ENCODE data around the gene PCYT1A. TPM values are rescaled to one million over a fixed set of nuclear protein-coding genes. Genes with fewer than 3 reads are reported as not detected.

The PCYT1A gene
- total RNA-seq, 1 experiment from 2014 or later = 28.5 TPM

GRCh38 chr3:196323016-196323415 lies 35.5 kb upstream of the PCYT1A start:
- no peak for ATAC-seq
- Mint-ChIP-seq H3K9me3 (no peaks in the 10 kb centered on the region), H3K36me3 (no peaks in the 10 kb centered on the region), H3K27ac (no peak overlapping the region), H3K4me1 (peaks cover 17% of the 10 kb centered on the region), H3K4me3 (no peak overlapping the region), H3K27me3 (ENCODE audit: low read depth) (no peaks in the 10 kb centered on the region)
- CTCF ChIA-PET = no interaction called here
- POLR2A ChIA-PET = interaction anchor here (0.7 kb wide), 1 partner anchor 49 kb away, joined by 4 read pairs; no protein-coding TSS in a partner anchor
- DNase-seq (ENCODE audit: low spot score) = no peak
- TF ChIP-seq USF2 (CRISPR knock-in tag; IDR thresholded peaks at IDR 0.05) (no peak), SMAD3 (CRISPR knock-in tag; IDR thresholded peaks at IDR 0.05; ENCODE audit: borderline replicate concordance) (no peak), NFYB (CRISPR knock-in tag; conservative IDR thresholded peaks at IDR 0.05; ENCODE audit: low read depth) (no peak), E2F4 (CRISPR knock-in tag; IDR thresholded peaks at IDR 0.05; ENCODE audit: borderline replicate concordance, low read depth) (no peak), ZNF396 (CRISPR knock-in tag; IDR thresholded peaks at IDR 0.05; ENCODE audit: borderline replicate concordance) (no peak), NR1H2 (CRISPR knock-in tag; IDR thresholded peaks at IDR 0.05) (no peak), PRRX2 (CRISPR knock-in tag; IDR thresholded peaks at IDR 0.05) (no peak), ESRRA (CRISPR knock-in tag; IDR thresholded peaks at IDR 0.05; ENCODE audit: borderline replicate concordance) (no peak)
- TF ChIP-seq, protein P1, sequence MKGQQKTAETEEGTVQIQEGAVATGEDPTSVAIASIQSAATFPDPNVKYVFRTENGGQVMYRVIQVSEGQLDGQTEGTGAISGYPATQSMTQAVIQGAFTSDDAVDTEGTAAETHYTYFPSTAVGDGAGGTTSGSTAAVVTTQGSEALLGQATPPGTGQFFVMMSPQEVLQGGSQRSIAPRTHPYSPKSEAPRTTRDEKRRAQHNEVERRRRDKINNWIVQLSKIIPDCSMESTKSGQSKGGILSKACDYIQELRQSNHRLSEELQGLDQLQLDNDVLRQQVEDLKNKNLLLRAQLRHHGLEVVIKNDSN (CRISPR knock-in tag; IDR thresholded peaks at IDR 0.05) = no peak
- TF ChIP-seq, protein P2, sequence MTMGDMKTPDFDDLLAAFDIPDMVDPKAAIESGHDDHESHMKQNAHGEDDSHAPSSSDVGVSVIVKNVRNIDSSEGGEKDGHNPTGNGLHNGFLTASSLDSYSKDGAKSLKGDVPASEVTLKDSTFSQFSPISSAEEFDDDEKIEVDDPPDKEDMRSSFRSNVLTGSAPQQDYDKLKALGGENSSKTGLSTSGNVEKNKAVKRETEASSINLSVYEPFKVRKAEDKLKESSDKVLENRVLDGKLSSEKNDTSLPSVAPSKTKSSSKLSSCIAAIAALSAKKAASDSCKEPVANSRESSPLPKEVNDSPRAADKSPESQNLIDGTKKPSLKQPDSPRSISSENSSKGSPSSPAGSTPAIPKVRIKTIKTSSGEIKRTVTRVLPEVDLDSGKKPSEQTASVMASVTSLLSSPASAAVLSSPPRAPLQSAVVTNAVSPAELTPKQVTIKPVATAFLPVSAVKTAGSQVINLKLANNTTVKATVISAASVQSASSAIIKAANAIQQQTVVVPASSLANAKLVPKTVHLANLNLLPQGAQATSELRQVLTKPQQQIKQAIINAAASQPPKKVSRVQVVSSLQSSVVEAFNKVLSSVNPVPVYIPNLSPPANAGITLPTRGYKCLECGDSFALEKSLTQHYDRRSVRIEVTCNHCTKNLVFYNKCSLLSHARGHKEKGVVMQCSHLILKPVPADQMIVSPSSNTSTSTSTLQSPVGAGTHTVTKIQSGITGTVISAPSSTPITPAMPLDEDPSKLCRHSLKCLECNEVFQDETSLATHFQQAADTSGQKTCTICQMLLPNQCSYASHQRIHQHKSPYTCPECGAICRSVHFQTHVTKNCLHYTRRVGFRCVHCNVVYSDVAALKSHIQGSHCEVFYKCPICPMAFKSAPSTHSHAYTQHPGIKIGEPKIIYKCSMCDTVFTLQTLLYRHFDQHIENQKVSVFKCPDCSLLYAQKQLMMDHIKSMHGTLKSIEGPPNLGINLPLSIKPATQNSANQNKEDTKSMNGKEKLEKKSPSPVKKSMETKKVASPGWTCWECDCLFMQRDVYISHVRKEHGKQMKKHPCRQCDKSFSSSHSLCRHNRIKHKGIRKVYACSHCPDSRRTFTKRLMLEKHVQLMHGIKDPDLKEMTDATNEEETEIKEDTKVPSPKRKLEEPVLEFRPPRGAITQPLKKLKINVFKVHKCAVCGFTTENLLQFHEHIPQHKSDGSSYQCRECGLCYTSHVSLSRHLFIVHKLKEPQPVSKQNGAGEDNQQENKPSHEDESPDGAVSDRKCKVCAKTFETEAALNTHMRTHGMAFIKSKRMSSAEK (CRISPR knock-in tag; IDR thresholded peaks at IDR 0.05; ENCODE audit: borderline replicate concordance) = no peak

DNA sequence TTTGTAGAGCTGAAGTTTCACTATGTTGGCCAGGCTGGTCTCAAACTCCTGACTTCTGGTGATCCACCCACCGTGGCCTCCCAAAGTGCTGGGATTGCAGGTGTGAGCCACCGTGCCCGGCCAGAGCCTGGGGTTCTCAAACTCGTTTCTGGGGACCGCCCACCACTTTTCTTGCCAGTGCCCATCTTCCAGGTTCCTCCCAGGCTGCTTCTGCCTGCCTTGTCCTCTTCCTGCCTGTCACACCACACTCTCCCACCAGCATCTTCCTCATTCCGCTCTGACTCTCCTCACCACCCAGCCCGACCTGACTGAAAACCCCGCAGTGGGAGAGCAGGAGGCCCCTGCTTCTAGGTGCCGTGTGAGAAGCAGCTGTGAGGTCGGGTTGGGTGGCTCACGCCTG lies 33.6 kb upstream of the PCYT1A start:
- ChIA-PET CTCF (no interaction called here), POLR2A (no interaction called here)
- no peak for DNase-seq (ENCODE audit: low spot score)
- H3K27me3 Mint-ChIP-seq (ENCODE audit: low read depth) = no peaks in the 10 kb centered on the region
- H3K27ac Mint-ChIP-seq = peak overlapping the region; percentile 74
- no peak for ATAC-seq
- H3K4me1 Mint-ChIP-seq = peaks cover 8% of the 10 kb centered on the region
- no peaks in the 10 kb centered on the region for H3K36me3 Mint-ChIP-seq
- TF ChIP-seq, protein P3, sequence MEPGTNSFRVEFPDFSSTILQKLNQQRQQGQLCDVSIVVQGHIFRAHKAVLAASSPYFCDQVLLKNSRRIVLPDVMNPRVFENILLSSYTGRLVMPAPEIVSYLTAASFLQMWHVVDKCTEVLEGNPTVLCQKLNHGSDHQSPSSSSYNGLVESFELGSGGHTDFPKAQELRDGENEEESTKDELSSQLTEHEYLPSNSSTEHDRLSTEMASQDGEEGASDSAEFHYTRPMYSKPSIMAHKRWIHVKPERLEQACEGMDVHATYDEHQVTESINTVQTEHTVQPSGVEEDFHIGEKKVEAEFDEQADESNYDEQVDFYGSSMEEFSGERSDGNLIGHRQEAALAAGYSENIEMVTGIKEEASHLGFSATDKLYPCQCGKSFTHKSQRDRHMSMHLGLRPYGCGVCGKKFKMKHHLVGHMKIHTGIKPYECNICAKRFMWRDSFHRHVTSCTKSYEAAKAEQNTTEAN (CRISPR knock-in tag; IDR thresholded peaks at IDR 0.05) = no peak
- TF ChIP-seq ZNF121 (CRISPR knock-in tag; IDR thresholded peaks at IDR 0.05) = no peak
- TF ChIP-seq, protein P4, sequence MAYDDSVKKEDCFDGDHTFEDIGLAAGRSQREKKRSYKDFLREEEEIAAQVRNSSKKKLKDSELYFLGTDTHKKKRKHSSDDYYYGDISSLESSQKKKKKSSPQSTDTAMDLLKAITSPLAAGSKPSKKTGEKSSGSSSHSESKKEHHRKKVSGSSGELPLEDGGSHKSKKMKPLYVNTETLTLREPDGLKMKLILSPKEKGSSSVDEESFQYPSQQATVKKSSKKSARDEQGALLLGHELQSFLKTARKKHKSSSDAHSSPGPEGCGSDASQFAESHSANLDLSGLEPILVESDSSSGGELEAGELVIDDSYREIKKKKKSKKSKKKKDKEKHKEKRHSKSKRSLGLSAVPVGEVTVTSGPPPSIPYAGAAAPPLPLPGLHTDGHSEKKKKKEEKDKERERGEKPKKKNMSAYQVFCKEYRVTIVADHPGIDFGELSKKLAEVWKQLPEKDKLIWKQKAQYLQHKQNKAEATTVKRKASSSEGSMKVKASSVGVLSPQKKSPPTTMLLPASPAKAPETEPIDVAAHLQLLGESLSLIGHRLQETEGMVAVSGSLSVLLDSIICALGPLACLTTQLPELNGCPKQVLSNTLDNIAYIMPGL (CRISPR knock-in tag; IDR thresholded peaks at IDR 0.05) = no peak
- no peak for TF ChIP-seq ARID4B (CRISPR knock-in tag; IDR thresholded peaks at IDR 0.05; ENCODE audit: borderline replicate concordance)
- H3K9me3 Mint-ChIP-seq = no peaks in the 10 kb centered on the region
- no peak overlapping the region for H3K4me3 Mint-ChIP-seq
